Amygdala (tissue), 56 donors: ENCODE measurements around the gene PDIA4.
A peak's percentile ranks its signal among the peaks of the same experiment; 100 is the strongest.

Experiments used
- DNase-seq, 56 donors: peaks; one replicate each; lab custom pipeline; 2025; lab: John Stamatoyannopoulos, UW

Gene PDIA4

DNA sequence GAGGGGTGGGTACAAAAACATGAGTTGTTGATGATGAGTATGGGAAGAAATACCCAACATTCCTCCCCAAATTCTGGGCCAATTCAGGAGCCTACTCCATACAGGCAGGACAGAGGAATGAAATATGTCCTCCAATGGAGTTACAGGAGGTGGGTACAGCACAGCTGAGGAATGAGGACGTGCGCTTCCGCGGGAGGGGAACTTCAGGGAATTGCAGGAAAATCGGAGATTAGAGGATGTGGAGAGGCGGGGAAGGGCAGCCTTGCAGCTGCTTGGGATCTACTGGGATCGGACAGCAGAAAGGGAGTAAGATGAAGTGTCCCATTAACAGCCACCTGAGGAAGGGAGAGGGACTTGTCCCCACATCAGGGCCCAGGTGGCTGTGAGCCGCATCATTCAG is 50.2 kb downstream of the PDIA4 start:
- no peak for DNase-seq

DNA sequence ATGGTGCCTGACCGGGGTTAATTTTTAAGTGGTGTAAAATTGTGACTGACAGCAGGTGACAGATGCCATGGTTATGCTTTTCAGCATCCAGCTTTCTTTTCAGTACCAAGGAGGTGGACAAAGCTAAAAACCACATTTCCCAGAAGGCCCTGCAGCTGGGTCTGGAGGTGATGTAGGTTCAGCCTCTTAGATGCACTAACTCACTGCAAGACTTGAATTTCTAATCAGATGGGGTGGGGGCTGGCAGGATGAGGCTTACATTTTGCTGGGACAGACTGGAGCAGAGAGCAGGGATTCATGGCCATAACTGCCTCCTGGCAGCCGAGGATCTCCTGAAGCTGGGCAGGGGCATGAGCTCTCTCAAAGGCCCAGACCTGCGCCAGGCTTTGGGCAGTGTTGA is 52.4 kb downstream of the PDIA4 start:
- DNase-seq = no peak

- DNase-seq = no peak
Observed at GRCh38 chr7:148973256-148973655, 55.0 kb downstream of the PDIA4 start.

DNA sequence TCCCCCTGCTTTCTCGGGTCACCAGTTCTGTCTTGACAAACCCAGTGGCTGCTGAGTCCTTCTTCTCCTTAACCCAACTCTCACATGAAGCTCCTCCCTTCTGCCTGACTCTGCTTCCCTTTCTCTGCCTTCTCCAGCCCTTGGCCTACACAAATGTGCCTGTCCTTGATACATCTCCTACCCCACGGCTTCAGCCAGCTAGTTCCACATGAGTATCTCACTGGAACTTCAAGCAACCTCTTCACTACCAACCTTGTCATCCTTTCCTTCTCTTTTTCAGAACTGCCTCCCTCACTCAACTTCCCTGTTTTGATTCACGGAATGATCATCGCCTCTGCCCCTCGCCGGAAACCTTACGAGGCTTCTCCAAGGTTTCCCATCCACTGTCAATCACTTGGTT is 55.9 kb downstream of the PDIA4 start:
- no peak for DNase-seq

- no peak for DNase-seq
Observed at GRCh38 chr7:148967602-148968001, 60.7 kb downstream of the PDIA4 start.

DNA sequence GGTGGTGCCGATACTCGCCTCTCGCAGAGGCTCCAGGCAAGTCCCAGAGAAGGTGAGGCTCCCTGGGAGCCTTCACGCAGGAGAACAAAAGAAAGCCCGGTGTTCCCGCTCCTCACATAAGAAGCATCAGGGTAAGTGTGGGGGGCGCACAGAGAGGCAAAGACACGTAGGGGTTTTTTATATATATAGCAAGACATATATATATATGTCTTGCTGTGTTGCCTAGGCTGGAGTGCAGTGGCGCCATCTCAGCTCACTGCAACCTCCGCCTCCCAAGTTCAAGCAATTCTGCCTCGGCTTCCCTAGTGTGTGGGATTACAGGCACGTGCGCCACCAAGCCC is 61.3 kb downstream of the PDIA4 start:
- DNase-seq = no peak

DNA sequence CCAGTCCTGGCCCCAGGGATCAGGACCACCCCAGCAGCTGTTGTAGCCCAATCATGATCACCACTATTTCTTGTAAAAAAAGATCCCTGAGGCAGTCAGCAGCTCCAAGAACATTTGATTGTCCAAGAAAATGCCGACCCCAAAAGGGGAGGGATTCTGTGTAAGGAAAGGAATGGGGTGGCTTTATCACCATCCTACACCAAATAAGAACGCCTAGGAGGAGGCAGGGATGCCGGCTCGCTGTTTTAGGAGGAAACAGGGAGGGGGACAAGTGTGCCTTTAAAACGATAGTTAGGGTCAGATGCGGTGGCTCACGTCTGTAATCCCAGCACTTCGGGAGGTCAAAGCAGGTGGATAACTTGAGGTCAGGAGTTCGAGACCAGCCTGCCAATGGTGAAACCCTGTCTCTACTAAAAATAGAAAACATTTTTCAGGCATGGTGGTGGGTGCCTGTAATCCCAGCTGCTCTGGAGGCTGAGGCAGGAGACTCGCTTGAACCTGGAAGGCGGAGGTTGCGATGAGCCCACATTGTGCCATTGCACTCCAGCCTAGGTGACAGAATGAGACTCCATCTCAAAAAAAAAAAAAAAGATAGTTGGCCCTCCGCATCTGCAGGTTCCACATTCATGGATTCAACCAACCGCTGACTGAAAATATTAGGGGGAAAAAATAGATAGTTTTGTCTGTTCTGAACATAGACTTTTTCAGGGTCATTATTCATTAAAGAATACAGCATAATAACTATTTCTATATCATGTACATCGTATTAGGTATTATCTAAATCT is 63.6 kb downstream of the PDIA4 start:
- DNase-seq = peak in 2 of 56 donors; percentile 29 to 42

DNA sequence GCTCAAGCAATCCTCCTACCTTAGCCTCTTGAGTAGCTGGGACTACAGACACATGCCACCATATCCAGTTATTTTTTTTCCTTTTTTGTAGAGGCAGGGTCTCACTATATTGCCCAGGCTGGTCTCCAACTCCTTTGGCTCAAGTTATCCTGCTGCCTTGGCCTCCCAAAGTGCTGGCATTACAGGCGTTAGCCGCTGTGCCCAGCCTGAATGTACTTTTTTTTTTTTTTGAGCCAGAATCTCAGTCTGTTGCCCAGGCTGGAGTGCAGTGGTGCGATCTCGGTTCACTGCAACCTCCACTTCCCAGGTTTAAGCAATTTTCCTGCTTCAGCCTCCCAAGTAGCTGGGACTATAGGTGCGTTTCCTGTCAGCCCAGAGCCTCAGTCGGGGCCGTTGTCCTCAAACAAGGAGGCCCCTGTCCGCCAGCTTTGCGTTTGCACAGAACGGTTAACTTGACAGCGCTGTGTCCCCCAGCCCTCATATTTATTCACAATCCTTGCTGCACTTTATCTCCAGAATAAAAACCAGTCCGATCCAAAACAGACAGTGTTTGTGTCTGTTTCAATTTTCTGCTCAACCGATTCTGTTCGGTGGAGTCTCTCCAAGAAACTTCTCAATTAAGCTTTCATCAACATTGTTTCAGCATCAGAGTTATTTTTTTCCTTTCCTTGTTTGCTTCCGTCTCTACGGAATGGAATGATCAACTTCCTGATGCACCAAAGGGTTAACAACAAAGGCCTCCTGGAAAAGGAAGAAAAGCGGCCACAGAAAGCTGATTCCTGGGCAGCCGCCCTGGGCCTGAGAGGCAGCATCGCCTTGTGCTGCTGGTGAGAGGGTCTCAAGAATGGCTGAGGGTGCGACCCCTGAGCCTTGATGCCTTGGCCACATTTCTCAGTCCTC is 64.5 kb downstream of the PDIA4 start:
- DNase-seq = peak in 12 of 56 donors; percentile 3 to 52 (median 25)

GRCh38 chr7:148962823-148963582 is 65.3 kb downstream of the PDIA4 start:
- DNase-seq = peak in 46 of 56 donors; percentile 15 to 84 (median 54)

- peak in 5 of 56 donors; percentile 11 to 44 (median 28) for DNase-seq
Observed at GRCh38 chr7:148962440-148962822, 65.9 kb downstream of the PDIA4 start.

DNA sequence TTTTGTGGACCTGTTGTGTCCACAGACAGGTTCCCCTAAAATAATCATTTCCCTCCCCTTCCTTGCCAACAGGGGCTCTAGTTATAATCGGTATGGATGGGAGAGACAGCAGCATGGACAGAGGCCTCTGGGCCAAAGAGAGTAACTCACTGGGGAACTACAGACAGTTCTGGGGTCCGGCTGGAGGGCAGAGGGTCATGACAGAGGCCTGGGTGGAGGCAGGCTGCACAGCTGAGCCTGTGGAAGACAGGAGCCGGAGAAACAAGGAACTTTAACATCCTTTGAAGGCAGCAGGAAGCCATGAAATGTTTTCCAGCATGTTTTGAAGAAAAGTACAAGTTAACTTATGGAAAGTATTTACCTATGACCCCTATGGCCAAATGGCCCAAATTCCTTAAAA is 68.6 kb downstream of the PDIA4 start:
- DNase-seq = no peak

- DNase-seq = no peak
Observed at GRCh38 chr7:148958061-148958460, 70.2 kb downstream of the PDIA4 start.

GRCh38 chr7:148954766-148955165 is 73.5 kb downstream of the PDIA4 start:
- no peak for DNase-seq

- DNase-seq = no peak
Observed at GRCh38 chr7:148953676-148954075, 74.6 kb downstream of the PDIA4 start.
